Left lung (tissue), 10 donors: ENCODE results near the gene OCA2. TPM values are rescaled to one million over a fixed set of nuclear protein-coding genes. Genes with fewer than 3 reads are reported as not detected.

Experiments
- ATAC-seq: fragments of 200-7000 bp; cut with Tn5 transposase; one replicate; pipeline ENCODE4 v1.9.1; 2020; ENCODE audit warnings: moderate library complexity
- DNase-seq, 4 donors: peaks; one replicate each; pipeline ENCODE4 v3.0.0-alpha.2; 2013 to 2020
- H3K27ac ChIP-seq, 2 donors: fragments of 200-600 bp; sonication (generic) in 1 of 2; one replicate each; pipeline versions ENCODE4 v1.5.0 to v1.8.0; 2020 to 2021
- H3K27me3 ChIP-seq, 2 donors: fragments of 200-600 bp; sonication (generic) in 1 of 2; one replicate each; pipeline versions ENCODE4 v1.5.0 to v1.8.0; 2020 to 2021
- H3K36me3 ChIP-seq, 2 donors: fragments of 200-600 bp; sonication (generic) in 1 of 2; one replicate each; pipeline versions ENCODE4 v1.5.0 to v1.8.0; 2020 to 2021
- H3K4me1 ChIP-seq, 2 donors: fragments of 200-600 bp; one replicate each; pipeline ENCODE4 v1.8.0; 2021
- H3K4me3 ChIP-seq, 2 donors: fragments of 200-600 bp; sonication (generic) in 1 of 2; one replicate each; pipeline versions ENCODE4 v1.5.0 to v1.8.0; 2020 to 2021; ENCODE audit warnings: mild to moderate bottlenecking in 1 of 2
- H3K9me3 ChIP-seq, 2 donors: fragments of 200-600 bp; sonication (generic) in 1 of 2; one replicate each; pipeline versions ENCODE4 v1.5.0 to v1.8.0; 2020 to 2021
- CTCF ChIP-seq, 2 donors: fragments of 200-600 bp; sonication (generic) in 1 of 2; IDR thresholded peaks; one replicate each; pipeline versions ENCODE4 v1.5.0 to v1.8.0; 2021; ENCODE audit warnings: antibody characterized with exemption in 2 of 2
- intact Hi-C, 2 donors: fragments of 100-400 bp; cut with DNase I; formaldehyde crosslinking; loops; one replicate each; pipeline versions ENCODE4 v1.11.2 to v1.14.2; 2022
- polyA plus RNA-seq, 6 donors: library from polyadenylated mRNA; unstranded; fragments of 120-200 nt; gene quantifications; one replicate each; pipeline ENCODE4 v1.2.1, GENCODE V29; 2013; ENCODE audit not compliant: insufficient read length in 6 of 6
- total RNA-seq, 2 donors: library from RNA; stranded (reverse); fragmentation: NEBNext Ultra II Directional; extraction: Animal tissue kit (Norgen Biotek cat#: 25700); gene quantifications; one replicate each; pipeline ENCODE4 v1.2.1, GENCODE V29; 2021
- donor health status: DM: no; HTN: yes; CAD: no.
- donor health status: DM: no; HTN: no; CAD: no.

Gene OCA2
- total and polyA plus RNA-seq, 8 donors: 0.81 to 21.7 (median 13.2) TPM

DNA sequence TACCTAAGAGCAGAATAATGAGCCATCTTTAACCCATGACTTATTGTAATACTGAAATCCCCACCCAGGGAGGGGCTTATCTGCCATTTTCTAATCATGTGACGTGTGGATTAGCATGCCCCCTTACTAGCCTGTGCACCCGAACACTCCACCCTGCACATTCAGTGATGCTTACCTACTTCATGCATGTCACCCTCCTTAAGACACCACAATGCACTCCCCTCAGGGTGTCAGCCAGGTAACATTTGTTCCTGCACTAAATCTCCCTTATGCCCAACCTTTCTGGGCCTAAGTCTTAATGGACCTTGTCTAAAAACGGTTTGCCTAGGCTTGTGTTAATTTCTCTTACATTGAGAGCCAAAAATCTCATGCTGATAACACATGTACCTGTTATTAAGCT is 336.6 kb downstream of the OCA2 start:
- H3K27me3 ChIP-seq: no peaks in the 10 kb centered on the region
- TF ChIP-seq CTCF (IDR thresholded peaks at IDR 0.05): no peak
- DNase-seq (no peak), ATAC-seq (no peak)
- H3K4me1 ChIP-seq: no peaks in the 10 kb centered on the region
- H3K36me3 ChIP-seq: no peaks in the 10 kb centered on the region
- H3K4me3 ChIP-seq: no peak overlapping the region
- no peak overlapping the region for H3K27ac ChIP-seq
- intact Hi-C loops: no loop called here
- peaks cover 0 to 7% of the 10 kb centered on the region in 2 donors for H3K9me3 ChIP-seq

DNA sequence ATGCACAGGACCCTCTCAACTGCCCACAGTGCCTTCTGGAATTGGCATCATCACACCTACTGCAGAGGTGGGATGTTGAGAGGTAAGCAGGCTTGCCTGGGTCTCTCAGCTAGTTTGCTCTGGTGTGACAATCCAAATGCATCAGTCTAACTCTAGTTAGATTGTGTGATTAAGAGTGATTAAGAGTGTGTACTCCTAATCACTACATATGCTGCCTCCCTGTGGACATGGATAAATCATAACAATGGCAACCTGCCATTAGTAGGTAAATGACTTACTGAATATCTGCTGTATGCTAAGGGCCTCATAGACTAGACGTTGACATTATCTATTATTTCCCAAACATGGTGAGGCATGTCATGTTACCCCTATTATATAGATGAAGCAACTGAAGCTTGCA is 342.1 kb downstream of the OCA2 start:
- TF ChIP-seq CTCF (IDR thresholded peaks at IDR 0.05): no peak
- H3K27me3 ChIP-seq: no peaks in the 10 kb centered on the region
- no peak for DNase-seq
- no peaks in the 10 kb centered on the region for H3K36me3 ChIP-seq
- H3K4me1 ChIP-seq: no peaks in the 10 kb centered on the region
- ATAC-seq: no peak
- intact Hi-C loops: no loop called here
- no peak overlapping the region for H3K4me3 ChIP-seq
- peaks cover 0 to 5% of the 10 kb centered on the region in 2 donors for H3K9me3 ChIP-seq
- no peak overlapping the region for H3K27ac ChIP-seq

- Histone ChIP-seq H3K27ac (no peak overlapping the region), H3K36me3 (no peaks in the 10 kb centered on the region), H3K27me3 (no peaks in the 10 kb centered on the region), H3K4me3 (no peak overlapping the region), H3K9me3 (peaks cover 0 to 4% of the 10 kb centered on the region in 2 donors), H3K4me1 (no peaks in the 10 kb centered on the region)
- peak in 1 of 4 donors; percentile 49 for DNase-seq
- intact Hi-C loops: no loop called here
- peak; percentile 35 for ATAC-seq
- TF ChIP-seq CTCF (IDR thresholded peaks at IDR 0.05): no peak
Observed at GRCh38 chr15:27752691-27753090, 346.4 kb downstream of the OCA2 start.

- Histone ChIP-seq H3K4me1 (no peaks in the 10 kb centered on the region), H3K27me3 (no peaks in the 10 kb centered on the region), H3K27ac (no peak overlapping the region), H3K9me3 (peaks cover 0 to 8% of the 10 kb centered on the region in 2 donors), H3K4me3 (no peak overlapping the region), H3K36me3 (no peaks in the 10 kb centered on the region)
- intact Hi-C loops: no loop called here
- ATAC-seq (no peak), DNase-seq (no peak)
- TF ChIP-seq CTCF (IDR thresholded peaks at IDR 0.05): no peak
Observed at GRCh38 chr15:27747997-27748396, 351.1 kb downstream of the OCA2 start.

GRCh38 chr15:27746401-27746955 is 352.6 kb downstream of the OCA2 start:
- ATAC-seq: no peak
- Histone ChIP-seq H3K4me1 (no peaks in the 10 kb centered on the region), H3K27me3 (no peaks in the 10 kb centered on the region), H3K9me3 (peaks cover 0 to 9% of the 10 kb centered on the region in 2 donors), H3K36me3 (no peaks in the 10 kb centered on the region), H3K4me3 (no peak overlapping the region), H3K27ac (no peak overlapping the region)
- DNase-seq: no peak
- intact Hi-C loops: no loop called here
- TF ChIP-seq CTCF (IDR thresholded peaks at IDR 0.05): no peak
